Stimulated activated CD8-positive, alpha-beta memory T cell treated with anti-CD3 and anti-CD28 coated beads, Interleukin-15, amount 100 ng/mL, for 1 hour (primary cell): ENCODE results near the gene EPM2A.
"Not testable (repeated sequence)": the region's sequence is repeated elsewhere in the genome, so short reads cannot be mapped to it uniquely, and the experiment has no call there.

Experiments used
- DNase-seq: peaks from one replicate; pipeline ENCODE4 v3.0.0-alpha.2; 2020; ENCODE audit warnings: low read depth

The EPM2A gene

DNA sequence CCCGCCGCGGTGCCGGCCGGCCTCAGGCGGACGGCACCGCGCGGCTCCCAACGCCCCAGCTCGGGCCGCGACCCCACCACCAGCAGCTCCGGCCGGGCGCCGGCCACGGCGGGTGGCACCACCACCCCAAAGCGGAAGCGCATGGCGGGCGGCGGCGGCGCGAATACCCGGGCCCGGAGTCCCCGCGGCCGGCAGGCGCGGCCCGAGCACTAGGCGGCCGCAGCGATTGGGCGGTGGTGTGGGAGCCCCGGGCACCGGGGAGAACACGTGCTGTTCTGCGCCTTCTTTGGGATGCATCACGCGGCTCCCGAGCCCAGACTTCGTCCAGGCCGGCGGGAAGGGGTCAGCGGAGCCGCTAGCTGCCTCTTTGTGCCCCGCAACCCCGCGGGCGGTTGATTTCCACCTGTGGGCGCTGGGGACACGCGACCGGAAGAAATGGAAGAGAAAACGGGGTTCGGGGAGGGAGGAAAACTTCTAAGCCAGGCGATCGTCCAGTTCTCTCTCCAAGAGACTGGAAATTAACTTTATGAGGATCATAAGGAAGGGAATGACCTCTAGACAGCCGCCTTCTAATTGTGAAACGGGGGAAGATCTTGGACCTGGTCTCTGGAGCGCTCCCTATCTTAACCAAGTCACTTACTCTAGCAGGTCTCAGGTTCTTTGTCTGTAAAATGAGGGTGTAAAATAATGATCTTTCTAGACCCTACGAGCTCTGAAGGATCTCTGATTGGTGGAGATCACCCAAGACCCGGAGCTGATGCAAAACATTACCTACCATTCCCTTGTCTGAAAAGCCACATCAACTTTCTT, at the start of gene EPM2A:
Gene EPM2A (minus strand): TSS at position 165 of the 810 bp plus-strand sequence. CDS start 22 bp downstream, at position 143.
- DNase-seq: peak; percentile 17

DNA sequence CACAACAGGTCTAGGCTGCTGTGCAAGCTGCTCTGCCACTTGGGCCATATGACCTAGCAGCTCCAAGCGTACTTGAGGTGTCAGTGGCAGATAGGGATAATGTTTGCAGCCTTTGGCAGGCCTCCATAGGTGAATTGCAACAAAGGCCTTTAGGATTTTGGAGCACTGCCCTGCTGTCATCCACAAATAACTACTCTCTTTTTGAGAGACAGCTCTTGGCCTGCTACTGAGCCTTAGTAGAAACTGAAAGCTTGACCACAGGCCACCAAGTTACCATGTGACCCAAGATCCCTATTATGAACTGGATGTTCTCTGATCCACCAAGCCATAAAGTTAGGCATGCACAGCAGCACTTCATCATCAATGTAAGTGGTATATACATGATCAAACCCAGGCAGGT, 49.4 kb upstream of the EPM2A start:
- DNase-seq: no peak

DNA sequence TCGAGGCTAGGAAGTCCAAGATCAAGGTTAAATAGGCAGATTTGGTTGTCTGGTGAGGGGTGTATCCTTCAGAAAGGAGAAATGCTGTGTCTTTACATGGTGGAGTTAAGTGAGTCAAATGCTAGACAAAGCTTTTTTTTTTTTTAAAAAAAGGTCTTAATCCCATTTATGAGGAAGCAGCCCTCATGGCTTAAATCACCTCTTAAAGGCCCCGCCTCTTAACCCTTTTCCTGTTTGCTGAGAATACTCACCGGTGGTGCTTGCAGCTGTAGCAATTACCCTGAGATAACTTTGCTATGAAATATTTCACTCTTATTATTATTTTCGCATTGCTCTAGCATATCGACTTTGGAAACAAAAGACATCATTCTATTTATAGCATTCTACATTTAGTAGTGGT, 48.5 kb upstream of the EPM2A start:
- no peak for DNase-seq

DNA sequence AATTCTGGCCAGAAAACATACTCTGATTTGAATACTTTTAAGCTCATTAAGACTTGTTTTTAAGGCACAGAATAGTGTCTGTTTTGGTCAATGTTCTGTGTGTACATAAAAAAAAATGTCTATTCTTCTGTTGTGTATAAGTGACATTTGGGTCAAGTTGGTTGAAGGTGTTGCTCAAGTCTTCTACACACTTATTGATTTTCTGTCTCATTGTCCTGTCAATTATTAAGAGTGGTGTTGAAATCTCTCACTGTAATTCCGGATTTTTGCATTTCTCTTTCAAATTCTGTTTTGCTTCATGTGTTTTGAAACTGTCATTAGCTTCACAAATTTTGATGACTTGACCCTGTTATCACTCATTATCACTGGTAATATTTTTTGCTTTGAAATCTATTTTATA, 37.5 kb upstream of the EPM2A start:
- DNase-seq: no peak

DNA sequence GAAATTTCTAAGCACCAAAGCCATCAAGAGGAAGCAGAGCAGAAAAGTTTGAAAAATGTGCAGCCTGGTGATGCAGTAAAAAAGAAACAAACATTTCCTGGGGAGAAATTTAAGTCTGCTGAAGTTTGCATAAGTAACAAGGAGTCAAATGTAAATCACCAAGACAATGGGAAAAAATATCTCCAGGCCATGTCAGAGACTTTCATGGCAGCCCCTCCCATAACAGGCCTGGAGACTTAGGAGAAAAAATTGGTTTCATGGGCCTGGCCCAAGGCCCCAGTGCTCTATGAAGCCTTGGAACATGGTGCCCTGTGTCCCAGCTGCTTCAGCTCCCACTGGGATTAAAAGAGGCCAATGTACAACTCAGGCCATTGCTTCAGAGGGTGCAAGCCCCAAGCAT, 30.1 kb upstream of the EPM2A start:
- DNase-seq: no peak

DNA sequence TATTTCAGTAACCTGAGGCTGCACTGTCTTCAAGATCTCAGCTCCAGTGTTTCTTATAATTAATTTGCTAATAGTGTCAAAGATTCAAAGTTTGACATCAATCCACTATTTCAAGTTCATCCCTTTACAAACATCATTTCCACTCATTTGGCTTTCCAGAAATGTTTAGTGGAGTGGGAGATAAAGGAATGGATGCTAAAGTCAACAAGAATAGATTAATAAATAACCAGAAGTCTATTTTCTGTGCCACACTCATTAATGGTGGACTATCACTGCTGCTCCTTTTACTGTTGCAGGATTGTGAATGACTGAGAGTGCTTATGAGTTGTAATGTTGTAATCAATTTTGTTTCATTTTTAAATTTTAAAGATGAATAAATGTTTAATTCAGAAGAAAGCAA, 28.4 kb upstream of the EPM2A start:
- DNase-seq: no peak

DNA sequence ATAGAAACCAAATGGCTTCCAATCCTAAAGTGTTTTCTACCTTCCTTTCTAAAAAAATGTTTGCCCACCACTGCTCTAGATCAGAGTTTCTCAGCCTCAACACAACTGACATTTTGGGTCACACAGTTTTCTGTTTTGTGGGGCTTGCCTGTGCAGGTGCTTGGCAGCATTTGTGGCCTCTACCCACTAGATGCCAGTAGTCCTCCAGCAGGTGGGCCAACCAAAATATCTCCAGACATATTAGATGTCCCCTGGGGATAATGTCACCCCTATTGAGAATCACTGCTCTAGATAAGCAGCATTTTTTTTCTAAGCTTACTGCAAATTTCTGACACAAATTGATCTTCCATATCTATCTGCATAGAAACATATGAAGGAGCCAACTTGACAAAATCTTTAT, 26.3 kb upstream of the EPM2A start:
- no peak for DNase-seq

DNA sequence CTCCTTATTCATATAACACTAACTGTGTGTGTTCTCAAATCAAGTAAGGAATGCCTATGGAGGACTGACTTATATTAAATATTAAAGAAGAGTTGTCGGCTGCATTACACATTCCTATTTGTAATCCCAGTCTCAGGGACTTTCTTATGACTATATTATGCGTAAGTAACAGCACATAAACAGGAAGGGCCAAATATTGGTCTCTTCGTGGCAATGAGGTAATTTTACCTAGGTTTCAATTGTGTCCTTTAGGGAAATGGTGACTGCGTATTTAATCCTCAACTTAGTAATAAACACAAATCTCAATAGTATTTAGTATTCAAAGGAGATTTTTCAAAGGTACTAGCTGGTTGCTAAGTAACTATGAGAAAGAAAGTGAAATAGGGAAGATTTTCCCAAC, 22.8 kb upstream of the EPM2A start:
- DNase-seq: no peak

DNA sequence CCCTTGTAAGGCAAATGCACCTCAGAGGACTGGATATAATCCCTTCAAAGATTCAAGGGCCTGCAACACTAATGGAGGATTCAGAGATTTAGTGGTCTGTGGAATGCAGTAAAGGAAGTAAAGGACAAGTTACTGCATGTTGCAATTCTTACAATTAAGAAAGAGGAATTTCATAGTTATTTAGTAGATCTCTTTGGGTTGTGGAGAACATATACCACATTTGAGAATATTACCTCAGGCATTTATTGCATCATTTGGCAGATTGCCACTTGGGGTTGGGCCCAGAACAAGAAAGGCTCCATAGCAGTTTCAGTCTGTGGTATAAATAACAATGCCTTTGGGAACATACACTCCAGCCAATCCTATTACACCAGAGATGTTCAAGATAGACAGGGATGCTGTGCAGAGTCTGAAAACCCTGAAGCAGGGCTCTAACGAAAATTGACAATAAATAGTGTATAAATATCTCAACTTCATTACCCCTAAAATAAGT, 20.9 kb upstream of the EPM2A start:
- DNase-seq: no peak

DNA sequence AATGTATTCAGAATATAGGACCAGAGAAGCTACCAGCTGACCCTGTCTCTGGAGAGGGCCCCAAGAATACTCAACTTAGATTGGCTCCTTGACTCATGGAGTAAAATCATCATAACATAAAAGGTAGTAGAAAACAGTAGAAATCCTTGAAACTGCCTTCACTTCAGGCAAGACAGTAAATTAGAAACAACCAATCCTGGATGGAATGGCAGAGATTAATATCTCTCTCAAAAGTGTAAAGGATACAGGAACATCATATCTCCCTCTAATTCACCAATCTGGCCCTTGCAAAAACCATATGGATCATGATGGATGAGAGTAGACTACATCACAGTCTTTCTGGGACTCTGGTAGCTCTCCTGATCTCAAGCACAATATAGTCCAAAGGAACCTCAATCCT, 20.4 kb upstream of the EPM2A start:
- no peak for DNase-seq

DNA sequence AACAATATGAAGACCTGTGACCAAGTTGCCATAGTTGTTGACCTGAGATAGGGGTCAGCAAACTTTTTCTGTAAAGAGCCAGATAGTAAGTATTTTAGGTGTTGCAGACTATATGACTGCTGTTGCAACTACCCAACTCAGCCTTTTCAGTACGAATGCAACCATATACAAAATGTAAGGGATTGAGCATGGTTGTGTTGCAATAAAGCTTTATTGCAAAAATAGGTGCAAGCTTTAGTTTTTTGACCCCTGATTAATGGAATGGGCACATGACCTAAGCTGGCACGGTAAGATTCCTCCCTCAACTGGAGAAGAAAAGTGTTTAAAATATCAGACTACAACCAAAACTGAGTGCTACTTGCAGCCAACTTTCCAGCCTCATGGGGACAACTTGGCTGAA, 17.3 kb upstream of the EPM2A start:
- DNase-seq: no peak

DNA sequence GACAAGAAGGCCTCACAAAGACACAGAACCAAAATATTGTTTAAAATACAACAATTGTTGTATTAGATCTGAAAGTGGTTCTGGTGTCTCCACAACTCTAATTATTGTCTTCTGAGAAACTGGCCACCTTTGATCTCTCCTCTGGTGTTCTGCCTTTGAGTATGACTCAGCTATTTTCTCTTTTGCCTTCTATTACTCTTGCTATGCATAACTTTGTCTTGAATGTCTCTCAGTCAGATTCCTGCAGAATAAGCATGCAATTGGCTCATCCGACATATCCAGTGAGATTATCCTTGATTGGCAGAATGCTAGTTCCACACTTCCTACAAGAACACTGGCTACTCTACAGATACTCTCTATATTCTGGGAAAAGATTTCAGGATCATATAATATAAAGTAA, 14.3 kb upstream of the EPM2A start:
- DNase-seq: no peak

DNA sequence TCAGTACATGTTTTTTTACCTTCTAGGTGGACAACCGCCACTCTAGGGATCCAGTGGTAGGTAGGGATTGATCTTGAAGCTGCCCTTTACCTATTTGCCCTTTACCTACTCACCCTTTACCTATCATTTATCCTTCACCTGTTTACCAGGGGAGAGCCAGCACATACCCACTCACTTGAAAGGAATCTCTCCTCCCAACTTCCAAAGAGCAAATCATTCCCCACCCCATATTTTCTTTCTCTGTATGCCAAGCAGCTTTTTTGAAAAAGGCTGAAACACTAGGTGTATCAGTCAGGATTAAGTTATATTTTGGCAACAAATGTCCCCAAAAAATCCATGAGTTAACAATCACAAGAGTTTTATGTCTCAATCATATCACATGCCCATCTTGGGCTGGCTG, 10.5 kb upstream of the EPM2A start:
- DNase-seq: no peak

DNA sequence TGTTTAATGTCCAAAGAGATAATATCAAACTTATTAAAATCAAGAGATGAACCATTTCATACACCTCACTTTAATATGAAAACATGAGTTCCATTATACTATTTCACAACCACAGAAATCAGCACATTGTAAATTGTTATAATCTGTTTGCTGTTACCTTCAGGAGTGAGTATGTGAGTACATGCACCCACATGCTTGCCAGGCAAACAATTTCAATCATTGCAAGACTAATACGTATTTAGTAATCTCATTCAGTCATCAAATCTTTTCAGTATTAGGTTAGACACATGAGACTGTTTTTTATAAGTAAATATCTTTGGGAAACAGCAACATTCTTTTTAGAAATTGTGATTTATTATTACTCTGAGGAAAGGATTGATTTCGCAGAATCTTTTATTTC, 9.3 kb upstream of the EPM2A start:
- DNase-seq: no peak

DNA sequence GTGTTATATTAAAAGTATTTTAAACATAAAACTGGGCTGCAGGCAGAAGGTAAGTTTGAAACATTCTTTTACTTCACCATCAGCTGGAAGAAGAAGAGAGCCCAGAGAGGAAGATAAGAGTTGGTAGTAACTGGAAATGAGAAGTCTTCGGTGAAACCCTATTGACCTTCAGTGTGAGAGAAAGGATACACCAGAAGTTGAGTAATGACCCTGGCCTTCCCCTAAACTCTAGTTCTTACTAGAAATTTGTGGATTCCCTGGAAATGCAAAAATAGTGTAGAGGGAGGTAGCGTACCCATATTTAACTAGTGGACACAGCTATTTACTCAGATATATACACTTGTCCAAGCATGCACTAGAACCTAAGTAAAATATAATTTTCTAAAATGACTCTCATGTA, 8.0 kb upstream of the EPM2A start:
- no peak for DNase-seq

DNA sequence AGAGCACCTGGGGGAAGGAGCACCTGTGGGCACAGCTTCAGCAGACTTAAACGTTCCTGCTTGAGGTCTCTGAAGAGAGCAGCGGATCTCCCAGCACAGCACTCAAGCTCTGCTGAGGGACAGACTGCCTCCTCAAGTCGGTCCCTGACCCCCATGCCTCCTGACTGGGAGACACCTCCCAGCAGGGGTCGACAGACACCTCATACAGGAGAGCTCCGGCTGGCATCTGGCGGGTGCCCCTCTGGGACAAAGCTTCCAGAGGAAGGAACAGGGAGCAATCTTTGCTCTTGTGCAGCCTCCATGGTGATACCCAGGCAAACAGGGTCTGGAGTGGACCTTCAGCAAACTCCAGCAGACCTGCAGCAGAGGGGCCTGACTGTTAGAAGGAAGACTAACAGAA, 7.2 kb upstream of the EPM2A start:
- not testable (repeated sequence) for DNase-seq

DNA sequence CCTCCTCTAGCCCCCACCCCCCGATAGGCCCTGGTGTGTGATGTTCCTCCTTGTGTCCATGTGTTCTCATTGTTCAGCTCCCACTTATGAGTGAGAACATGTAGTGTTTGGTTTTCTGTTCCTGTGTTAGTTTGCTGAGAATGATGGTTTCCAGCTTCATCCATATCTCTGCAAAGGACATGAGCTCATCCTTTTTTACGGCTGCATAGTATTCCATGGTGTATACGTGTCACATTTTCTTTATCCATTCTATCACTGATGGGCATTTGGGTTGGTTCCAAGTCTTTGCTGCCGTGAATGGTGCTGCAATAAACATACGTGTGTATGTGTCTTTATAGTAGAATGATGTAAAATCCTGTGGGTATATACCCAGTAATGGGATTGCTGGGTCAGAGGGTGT, 4.4 kb upstream of the EPM2A start:
- not testable (repeated sequence) for DNase-seq

DNA sequence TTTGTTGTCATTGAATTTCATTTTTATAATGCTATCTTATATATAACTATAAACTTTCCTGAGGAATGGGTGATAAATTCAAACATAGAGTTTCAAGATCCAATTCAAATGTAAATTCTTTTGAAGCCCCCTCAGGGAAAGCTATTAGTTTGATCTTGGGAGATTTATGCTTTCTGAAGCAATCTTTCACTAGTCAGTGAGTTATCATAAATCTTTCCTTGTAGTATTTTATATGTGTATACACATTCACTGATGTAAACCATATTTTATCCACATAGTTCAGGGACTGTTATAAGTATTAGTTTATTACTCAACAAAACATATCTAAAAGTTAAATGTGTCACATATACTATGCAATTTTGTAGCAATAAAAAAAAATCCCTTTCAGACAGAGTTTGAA, 2.9 kb upstream of the EPM2A start:
- DNase-seq: no peak

DNA sequence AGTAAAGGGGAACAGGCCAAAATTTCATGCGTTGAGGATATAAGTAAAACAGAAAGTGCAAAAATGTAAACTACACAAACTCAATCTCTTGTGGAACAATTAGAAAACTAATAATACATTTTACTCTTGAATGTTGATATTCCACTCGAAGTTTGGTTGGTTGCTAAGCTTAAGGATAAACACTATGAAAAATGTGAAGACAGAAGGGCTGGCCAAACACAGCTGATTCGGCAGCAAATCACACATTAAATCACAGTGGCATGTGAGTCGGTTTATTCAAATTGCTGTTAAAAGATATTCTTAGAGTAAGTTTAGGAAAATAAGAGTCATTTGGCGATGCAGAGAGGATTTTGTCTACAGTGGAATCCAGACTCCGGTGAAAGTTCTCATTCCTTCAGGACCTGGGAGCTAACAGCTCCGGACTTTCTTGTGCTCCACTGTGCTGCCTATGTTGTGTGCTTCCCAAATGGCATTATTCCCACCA, 1.4 kb upstream of the EPM2A start:
- DNase-seq: no peak

DNA sequence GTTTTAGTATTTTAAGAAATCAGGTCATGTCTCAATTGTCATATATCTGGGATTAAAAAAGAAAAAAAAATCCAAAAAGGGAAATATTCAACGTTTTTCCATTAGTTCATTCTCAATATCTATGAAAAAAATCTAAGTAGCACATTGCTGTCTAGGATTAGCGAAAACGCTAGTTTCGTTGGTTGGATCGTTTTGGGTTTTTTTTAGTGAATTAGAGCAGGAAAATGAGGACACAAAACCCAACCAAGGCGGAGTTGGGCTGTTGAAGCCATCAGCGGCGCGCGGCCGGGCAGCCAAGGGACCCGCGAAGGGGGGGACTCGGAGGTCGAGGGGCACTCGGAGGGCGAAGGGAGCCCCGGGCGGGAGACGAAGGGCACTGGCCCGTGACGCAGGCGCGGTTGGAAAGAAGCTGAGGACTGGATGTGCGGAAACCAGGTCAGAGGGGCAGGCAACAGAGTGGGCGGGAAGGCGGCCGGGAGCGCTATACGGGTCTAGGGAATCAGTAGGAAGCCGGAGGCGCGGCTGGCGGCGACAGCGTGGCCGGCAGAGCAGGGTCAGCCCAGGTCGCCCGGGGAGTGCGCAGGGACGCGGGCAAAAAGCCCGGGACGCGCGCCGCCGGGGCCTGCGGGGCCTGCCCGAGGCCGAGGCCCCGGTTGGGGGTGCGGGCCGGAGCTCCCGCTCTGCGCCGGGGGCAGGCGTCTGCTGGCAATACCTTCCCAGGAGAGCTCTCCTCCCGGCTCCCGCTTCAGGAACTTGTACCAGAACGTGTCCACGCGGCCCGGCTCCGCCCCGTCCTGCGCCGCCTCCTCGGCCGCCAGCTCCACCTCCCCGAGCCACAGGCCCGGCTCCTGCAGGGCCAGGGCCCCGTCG, 599 bp downstream of the EPM2A start:
- peak; percentile 36 for DNase-seq

DNA sequence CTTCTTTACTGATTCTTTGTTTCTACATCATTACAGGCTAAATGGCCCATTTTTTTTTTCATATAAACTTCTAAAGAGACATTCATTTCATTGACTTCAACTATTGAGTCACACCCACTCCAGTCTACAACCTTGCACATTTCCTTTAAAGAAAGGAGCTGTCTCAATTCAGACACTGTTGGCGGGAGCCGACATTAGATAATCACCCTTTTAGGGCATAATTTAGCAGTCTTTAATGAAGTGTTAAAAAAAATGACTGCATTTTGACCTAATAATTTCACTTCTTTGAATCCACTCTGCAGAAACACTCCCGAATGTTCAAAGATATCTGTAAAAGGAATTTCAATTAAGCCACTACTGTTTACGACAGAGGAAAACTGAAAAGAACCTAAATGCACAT, 1.5 kb downstream of the EPM2A start:
- no peak for DNase-seq

DNA sequence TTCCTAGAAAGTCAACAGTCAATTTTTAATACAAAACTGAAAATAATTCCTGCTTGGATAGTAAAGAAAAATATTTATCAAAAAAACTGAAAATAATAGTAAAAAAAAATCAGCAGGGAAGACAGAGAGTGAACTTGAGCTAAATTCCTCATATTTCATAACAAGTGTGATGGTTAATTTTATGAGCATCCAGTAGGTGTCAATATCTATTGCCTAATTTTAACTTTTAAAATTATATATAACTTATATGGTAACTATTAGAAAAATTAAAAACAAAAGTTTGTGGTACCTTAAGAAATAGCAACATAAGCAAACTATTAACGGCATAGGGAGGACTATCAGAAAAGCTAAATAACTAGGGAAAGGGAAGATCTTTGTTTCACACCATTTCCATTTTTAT, 2.1 kb downstream of the EPM2A start:
- no peak for DNase-seq

DNA sequence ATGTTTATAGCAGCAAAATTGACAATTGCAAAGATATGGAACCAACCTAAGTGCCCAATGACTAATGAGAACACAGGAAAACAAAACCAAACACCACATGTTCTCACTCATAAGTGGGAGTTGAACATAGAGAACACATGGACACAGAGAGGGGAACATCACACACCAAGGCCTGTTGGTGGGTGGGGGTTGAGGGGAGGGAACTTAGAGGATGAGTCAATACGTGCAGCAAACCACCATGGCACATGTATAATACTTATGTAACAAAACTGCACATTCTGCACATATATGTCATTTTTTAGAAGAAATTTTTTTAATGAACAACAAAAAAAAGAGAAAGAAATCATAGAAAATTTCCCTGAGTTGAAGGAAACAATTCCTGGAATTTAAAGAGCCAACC, 3.9 kb downstream of the EPM2A start:
- no peak for DNase-seq
